ENCODE measurements around the gene SPRED2.

Gene SPRED2

GRCh38 chr2:65430603-65431420, 1.6 kb downstream of the SPRED2 start:
- TF ChIP-seq GABPA (IDR thresholded peaks at IDR 0.05; ENCODE audit: low read depth) (no peak), SPI1 (IDR thresholded peaks at IDR 0.05; ENCODE audit: borderline replicate concordance, low read depth) (no peak), REST (IDR thresholded peaks at IDR 0.05; ENCODE audit: insufficient replicate concordance, low read depth) (no peak), POLR2AphosphoS5 (IDR thresholded peaks at IDR 0.05; ENCODE audit: low read depth) (no peak), CTCF (IDR thresholded peaks at IDR 0.05; ENCODE audit: insufficient read depth, low read length) (no peak)
- H3K27me3 ChIP-seq (ENCODE audit: insufficient read depth, poor library complexity, severe bottlenecking), result no peaks in the 10 kb centered on the region
- peak overlapping the region; percentile 91 for H3K27ac ChIP-seq (replicated peaks)
- DNase-seq (ENCODE audit: low read depth in 1 of 2, low spot score in 1 of 2), result peak; percentile 45 to 74
- peak overlapping the region; percentile 95 for H3K4me3 ChIP-seq (replicated peaks; ENCODE audit: insufficient read depth, low read length)

- TF ChIP-seq SPI1 (IDR thresholded peaks at IDR 0.05; ENCODE audit: borderline replicate concordance, low read depth), result peak; percentile 82
- TF ChIP-seq POLR2AphosphoS5 (IDR thresholded peaks at IDR 0.05; ENCODE audit: low read depth), result no peak
- DNase-seq (ENCODE audit: low read depth in 1 of 2, low spot score in 1 of 2), result no peak
- Histone ChIP-seq H3K27me3 (ENCODE audit: insufficient read depth, poor library complexity, severe bottlenecking) (no peaks in the 10 kb centered on the region), H3K4me3 (replicated peaks; ENCODE audit: insufficient read depth, low read length) (peak overlapping the region; percentile 95), H3K27ac (replicated peaks) (peak overlapping the region; percentile 91)
Measured at GRCh38 chr2:65429786-65430602, 2.4 kb downstream of the SPRED2 start.

GRCh38 chr2:65427532-65427931, 4.9 kb downstream of the SPRED2 start:
- TF ChIP-seq GABPA (IDR thresholded peaks at IDR 0.05; ENCODE audit: low read depth) (no peak), SPI1 (IDR thresholded peaks at IDR 0.05; ENCODE audit: borderline replicate concordance, low read depth) (no peak), CTCF (IDR thresholded peaks at IDR 0.05; ENCODE audit: insufficient read depth, low read length) (no peak), POLR2AphosphoS5 (IDR thresholded peaks at IDR 0.05; ENCODE audit: low read depth) (no peak), REST (IDR thresholded peaks at IDR 0.05; ENCODE audit: insufficient replicate concordance, low read depth) (no peak)
- DNase-seq (ENCODE audit: low read depth in 1 of 2, low spot score in 1 of 2), result no peak
- Histone ChIP-seq H3K27me3 (ENCODE audit: insufficient read depth, poor library complexity, severe bottlenecking) (no peaks in the 10 kb centered on the region), H3K27ac (replicated peaks) (no peak overlapping the region), H3K4me3 (replicated peaks; ENCODE audit: insufficient read depth, low read length) (no peak overlapping the region)

GRCh38 chr2:65425276-65425675, 7.1 kb downstream of the SPRED2 start:
- TF ChIP-seq POLR2AphosphoS5 (IDR thresholded peaks at IDR 0.05; ENCODE audit: low read depth), result no peak
- no peak for TF ChIP-seq REST (IDR thresholded peaks at IDR 0.05; ENCODE audit: insufficient replicate concordance, low read depth)
- TF ChIP-seq SPI1 (IDR thresholded peaks at IDR 0.05; ENCODE audit: borderline replicate concordance, low read depth), result no peak
- Histone ChIP-seq H3K4me3 (replicated peaks; ENCODE audit: insufficient read depth, low read length) (no peak overlapping the region), H3K27ac (replicated peaks) (no peak overlapping the region; the same call in 1 of the 2 replicates), H3K27me3 (ENCODE audit: insufficient read depth, poor library complexity, severe bottlenecking) (no peaks in the 10 kb centered on the region)
- peak in 1 of 2 experiments; percentile 70 for DNase-seq (ENCODE audit: low read depth in 1 of 2, low spot score in 1 of 2)
